Muscle of leg (tissue), 11 donors: ENCODE measurements around the gene LSG1. TPM values are rescaled to one million over a fixed set of nuclear protein-coding genes. Genes with fewer than 3 reads are reported as not detected.
A peak's percentile ranks its signal among the peaks of the same experiment; 100 is the strongest.
"Not testable (repeated sequence)": the region's sequence is repeated elsewhere in the genome, so short reads cannot be mapped to it uniquely, and the experiment has no call there.

Experiments used
- DNase-seq: peaks from one replicate; pipeline ENCODE4 v3.0.0; 2013
- H3K27ac ChIP-seq: one replicate; pipeline ENCODE4 v1.5.1; 2013; ENCODE audit warnings: mild to moderate bottlenecking, low read length, control low read depth
- H3K27me3 ChIP-seq: one replicate; pipeline ENCODE4 v1.6.1; 2013; ENCODE audit warnings: low read length; ENCODE audit not compliant: control insufficient read depth, insufficient read depth
- H3K36me3 ChIP-seq: one replicate; pipeline ENCODE4 v1.6.1; 2013; ENCODE audit warnings: low read length; ENCODE audit not compliant: control insufficient read depth, insufficient read depth
- H3K4me1 ChIP-seq: one replicate; pipeline ENCODE4 v1.6.1; 2013; ENCODE audit warnings: low read length; ENCODE audit not compliant: control insufficient read depth, insufficient read depth
- H3K4me3 ChIP-seq: one replicate; pipeline ENCODE4 v1.5.1; 2013; ENCODE audit warnings: low read length, control low read depth
- H3K9me3 ChIP-seq: replicated peaks from 2 replicates; pipeline ENCODE4 v1.6.1; 2013; ENCODE audit warnings: low read depth, low read length; ENCODE audit not compliant: control insufficient read depth
- WGBS: methylation state at CpG from one replicate; pipeline ENCODE4 v1.1.5; 2013; ENCODE audit warnings: missing lambda C conversion rate; ENCODE audit not compliant: insufficient coverage; 5-methylcytosine and 5-hydroxymethylcytosine counted together
- polyA plus RNA-seq, 8 donors: library from polyadenylated mRNA; unstranded; fragments of 120-200 nt; gene quantifications; one replicate each; pipeline versions ENCODE4 v1.2.1 to v1.2.3, GENCODE V29; 2013; ENCODE audit warnings: inconsistent platforms in 1 of 8, low replicate concordance in 1 of 8; ENCODE audit not compliant: insufficient read length in 8 of 8, insufficient read depth in 1 of 8
- total RNA-seq: library from RNA; stranded (reverse); fragments of 120-200 nt; gene quantifications from one replicate; pipeline ENCODE4 v1.2.4, GENCODE V29; 2013

LSG1 gene
- total and polyA plus RNA-seq, 9 donors, result 20.5 to 47.3 (median 27.1) TPM

DNA sequence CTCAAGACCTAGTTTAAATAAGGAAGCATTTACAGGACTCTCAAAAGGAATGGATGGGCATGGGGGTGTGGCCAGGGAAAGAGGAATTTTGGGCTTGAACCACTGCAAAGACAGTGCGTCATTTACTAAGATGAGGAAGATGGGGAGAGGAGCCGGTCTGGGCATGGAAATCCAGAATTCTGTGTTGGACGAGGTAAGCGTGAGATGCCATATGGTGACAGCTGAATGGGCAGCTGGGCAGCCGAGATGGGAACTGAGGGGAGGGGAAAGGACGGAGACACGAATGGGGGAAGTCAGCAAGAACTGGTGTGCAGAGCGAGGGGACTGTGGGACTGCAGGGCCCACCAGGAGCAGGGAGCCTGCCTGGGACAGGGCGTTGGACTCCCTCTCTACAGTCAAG is 63.0 kb downstream of the LSG1 start:
- peak overlapping the region; percentile 65 for H3K27ac ChIP-seq
- H3K9me3 ChIP-seq, result no peaks in the 10 kb centered on the region
- DNase-seq, result peak; percentile 39
- WGBS, result 75% methylated on average over 8 of the region's 9 CpGs
- no peaks in the 10 kb centered on the region for H3K27me3 ChIP-seq
- H3K4me1 ChIP-seq, result peaks cover 22% of the 10 kb centered on the region
- no peak overlapping the region for H3K4me3 ChIP-seq
- H3K36me3 ChIP-seq, result peaks cover 9% of the 10 kb centered on the region

DNA sequence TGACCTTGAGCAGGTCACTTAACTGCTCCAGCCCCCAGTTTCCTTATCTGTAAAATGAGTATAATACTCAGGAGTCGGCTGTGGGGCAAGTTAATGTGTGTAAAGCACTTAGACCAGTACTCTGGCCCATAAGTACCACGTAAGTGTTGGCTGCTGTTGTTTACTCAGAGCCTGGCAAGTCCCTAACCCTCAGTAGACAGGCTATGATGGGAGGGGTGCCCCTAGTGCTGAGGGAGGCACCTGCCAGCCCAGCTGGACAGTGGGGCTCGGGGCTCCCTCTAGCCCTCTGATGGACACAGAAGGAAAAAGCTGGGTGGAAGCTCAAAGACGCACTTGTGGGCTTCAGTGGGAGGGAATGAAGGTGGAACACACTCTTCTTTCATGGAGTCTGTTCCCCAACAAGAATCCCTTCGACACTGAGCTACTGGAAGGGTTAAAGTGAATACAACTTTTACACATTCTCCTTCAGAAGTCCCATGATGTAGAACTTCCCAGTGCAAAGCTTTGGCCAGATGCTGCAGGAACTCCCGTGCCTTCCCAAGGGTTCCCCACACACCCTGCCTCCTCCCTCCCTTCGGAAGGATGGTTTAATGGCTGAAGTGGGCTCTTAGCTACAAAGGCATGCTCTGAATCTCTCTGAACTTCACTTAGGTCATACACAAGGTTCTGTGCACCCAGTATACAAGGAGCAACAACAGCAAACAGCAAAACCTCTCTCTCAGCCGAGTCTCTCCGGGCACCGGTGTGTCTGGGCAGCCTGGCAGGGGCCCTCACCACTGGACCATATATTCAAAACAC is 64.2 kb downstream of the LSG1 start:
- Histone ChIP-seq H3K4me1 (peaks cover 26% of the 10 kb centered on the region), H3K27ac (no peak overlapping the region), H3K9me3 (no peaks in the 10 kb centered on the region), H3K27me3 (no peaks in the 10 kb centered on the region), H3K36me3 (peaks cover 11% of the 10 kb centered on the region), H3K4me3 (no peak overlapping the region)
- DNase-seq, result no peak
- WGBS, result 72% methylated on average over 2 of the region's 10 CpGs

DNA sequence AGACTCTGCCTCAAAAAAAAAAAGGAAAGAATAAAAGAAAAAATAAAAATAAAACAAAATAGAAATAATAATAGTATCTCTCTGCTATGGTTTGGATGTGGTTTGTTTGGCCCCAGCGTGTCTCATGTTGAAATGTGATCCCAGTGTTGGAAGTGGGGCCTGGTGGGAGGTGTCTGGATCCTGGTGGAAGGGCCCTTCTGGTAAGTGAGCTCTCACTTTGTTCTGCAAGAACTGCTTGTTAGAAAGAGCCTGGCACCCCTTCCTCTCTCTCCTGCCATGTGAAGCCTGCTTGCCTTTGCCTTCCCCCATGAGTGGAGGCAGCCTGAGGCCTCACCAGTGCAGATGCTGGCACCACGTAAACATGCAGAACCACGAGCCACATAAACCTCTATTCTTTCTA is 65.0 kb downstream of the LSG1 start:
- no peak for DNase-seq
- no CpG with 5 or more reads among the region's 3 CpGs for WGBS
- no peaks in the 10 kb centered on the region for H3K27me3 ChIP-seq
- H3K4me3 ChIP-seq, result no peak overlapping the region
- H3K36me3 ChIP-seq, result peaks cover 11% of the 10 kb centered on the region
- H3K27ac ChIP-seq, result no peak overlapping the region
- no peaks in the 10 kb centered on the region for H3K9me3 ChIP-seq
- H3K4me1 ChIP-seq, result peaks cover 30% of the 10 kb centered on the region

DNA sequence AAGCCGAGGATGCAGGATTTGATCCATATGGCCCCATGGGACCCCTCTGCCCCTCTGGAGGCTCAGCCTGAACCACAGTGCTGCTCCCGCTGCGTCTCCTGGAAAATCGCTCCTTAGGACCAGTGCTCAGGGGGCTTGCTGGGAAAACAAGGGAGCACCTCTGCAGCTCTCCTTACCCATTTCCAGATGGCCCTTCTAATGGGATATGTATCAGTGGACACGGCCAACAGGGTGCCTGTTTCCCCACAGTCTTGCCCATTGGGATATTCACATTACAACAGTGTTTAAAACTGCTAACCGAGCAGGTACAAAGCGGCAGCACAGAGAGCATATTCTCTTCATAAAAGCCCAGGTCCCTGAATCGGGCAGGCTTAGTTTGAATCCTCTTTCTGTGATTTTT is 65.8 kb downstream of the LSG1 start:
- 83% methylated on average over 6 of the region's 8 CpGs for WGBS
- Histone ChIP-seq H3K4me3 (no peak overlapping the region), H3K4me1 (peaks cover 30% of the 10 kb centered on the region), H3K27ac (no peak overlapping the region), H3K36me3 (peaks cover 11% of the 10 kb centered on the region), H3K27me3 (no peaks in the 10 kb centered on the region), H3K9me3 (no peaks in the 10 kb centered on the region)
- no peak for DNase-seq

DNA sequence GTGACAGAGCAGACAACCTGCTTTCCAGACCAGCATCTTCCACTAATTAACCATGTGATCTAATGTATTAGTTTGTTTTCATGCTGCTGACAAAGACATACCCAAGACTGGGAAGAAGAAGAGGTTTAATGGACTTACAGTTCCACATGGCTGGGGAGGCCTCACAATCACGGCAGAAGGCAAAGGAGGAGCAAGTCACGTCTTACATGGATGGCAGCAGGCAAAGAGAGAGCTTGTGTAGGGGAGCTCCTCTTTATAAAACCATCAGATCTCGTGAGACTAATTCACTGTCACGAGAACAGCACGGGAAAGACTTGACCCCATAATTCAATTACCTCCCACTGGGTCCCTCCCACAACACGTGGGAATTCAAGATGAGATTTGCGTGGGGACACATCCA is 66.7 kb downstream of the LSG1 start:
- not testable (repeated sequence) for H3K4me3 ChIP-seq, H3K27ac ChIP-seq, H3K36me3 ChIP-seq, DNase-seq, H3K9me3 ChIP-seq, H3K27me3 ChIP-seq
- WGBS, result 69% methylated on average over 3 of the region's 7 CpGs
- H3K4me1 ChIP-seq, result peaks cover 30% of the 10 kb centered on the region

DNA sequence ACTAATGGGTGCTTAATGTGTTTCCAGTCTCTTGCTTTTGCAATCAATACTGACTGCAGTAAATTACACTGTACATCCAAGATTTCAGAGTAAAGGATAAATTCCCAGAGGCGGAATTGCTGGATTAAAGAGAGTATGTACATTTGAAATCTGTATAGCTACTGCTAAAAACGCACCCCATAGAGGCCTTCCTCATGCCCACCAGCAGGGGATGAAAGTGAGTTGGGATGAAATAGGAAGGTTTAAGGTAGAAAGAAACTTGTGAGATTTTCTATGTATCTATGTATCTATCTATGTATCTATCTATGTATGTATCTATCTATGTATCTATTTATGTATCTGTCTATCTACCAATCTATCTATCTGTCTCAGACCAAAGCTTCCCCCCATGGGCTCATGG is 67.2 kb downstream of the LSG1 start:
- DNase-seq, result no peak
- Histone ChIP-seq H3K27ac (no peak overlapping the region), H3K4me1 (peaks cover 29% of the 10 kb centered on the region), H3K9me3 (no peaks in the 10 kb centered on the region), H3K27me3 (no peaks in the 10 kb centered on the region), H3K36me3 (peaks cover 5% of the 10 kb centered on the region), H3K4me3 (no peak overlapping the region)
- WGBS, result no CpG with 5 or more reads among the region's 2 CpGs

DNA sequence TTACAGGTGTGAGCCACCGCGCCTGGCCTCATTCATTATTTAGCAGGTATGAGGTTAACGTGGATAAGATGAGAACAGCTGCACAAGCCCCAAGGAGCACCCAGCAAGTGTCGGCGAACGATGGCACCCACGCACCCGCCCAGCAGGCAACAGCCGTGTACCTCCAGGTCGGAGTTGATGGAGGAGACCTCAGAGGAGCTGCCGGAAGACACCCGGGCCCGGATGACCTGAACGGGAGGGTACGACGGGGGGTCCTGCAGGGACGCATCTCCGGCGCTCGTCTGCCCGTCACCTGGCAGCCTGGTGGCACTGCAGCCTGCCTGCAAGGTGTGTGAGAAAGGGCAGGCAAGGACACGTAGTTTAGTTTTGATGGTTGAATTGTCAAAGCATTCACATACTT is 67.9 kb downstream of the LSG1 start:
- Histone ChIP-seq H3K27ac (no peak overlapping the region), H3K4me3 (no peak overlapping the region), H3K4me1 (peaks cover 22% of the 10 kb centered on the region), H3K27me3 (no peaks in the 10 kb centered on the region), H3K36me3 (peaks cover 7% of the 10 kb centered on the region), H3K9me3 (no peaks in the 10 kb centered on the region)
- DNase-seq, result no peak
- WGBS, result 93% methylated on average over 19 of the region's 22 CpGs

DNA sequence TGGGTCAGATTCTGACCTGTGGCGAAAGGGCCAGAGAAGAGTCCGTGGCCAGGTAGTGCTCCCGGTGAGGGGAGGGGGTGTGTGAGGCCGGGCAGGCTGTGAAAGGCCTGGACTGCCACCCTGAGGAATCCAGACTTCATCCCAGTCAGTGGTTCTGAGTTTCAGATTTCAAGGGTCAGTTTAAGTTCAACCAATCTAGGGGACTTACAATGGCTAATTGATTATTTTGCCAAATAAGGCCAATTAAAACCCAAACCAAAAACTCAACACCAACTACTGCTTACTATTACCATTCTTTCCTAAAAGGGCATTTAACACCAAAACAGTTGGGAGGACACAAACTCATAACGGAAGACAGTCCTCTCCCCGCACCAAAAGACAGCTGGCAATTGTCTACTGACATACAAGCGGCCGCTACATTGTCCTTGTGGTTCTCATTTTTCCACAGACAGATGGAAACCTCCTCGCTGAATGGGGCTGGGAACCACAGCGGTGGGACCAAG is 69.3 kb downstream of the LSG1 start:
- DNase-seq, result peak; percentile 36

DNA sequence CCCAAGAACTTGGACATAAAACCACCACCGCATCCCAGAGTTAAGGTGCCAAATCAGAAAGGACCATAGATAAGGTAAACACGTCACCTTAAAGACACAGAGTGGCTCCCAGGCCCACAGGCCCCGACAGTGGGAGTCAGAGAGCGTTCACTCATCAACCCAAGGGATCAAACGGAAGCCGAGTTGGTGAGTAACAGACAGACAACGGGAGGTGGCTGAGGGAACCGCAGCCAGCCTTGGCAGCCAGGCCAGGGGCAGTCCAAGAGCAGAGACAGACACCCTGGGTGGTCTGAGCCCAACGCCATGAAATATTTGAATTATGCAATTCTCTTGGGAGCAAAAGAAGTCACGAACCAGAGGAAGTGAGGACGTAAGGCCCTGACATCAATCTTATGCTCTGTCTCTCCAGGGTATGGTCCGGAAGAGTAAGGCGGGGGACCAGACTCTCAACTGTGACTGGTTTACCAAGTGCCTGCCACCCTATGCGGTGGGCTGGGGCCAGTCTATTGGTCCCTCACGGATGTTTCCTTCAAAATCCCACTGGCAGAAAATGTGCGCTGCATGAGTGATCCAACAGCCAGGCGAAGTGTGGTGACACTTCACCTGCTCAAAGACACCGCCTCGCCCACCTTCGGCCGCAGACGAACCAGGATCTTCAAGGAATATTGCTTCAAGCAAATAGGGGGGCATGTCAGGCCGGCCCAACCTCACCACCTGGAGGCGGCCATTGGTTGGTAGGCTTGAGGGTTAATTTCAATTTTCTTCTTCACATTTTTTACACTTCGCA is 73.0 kb downstream of the LSG1 start:
- no peak overlapping the region for H3K4me3 ChIP-seq
- H3K36me3 ChIP-seq, result peaks cover 26% of the 10 kb centered on the region
- no peaks in the 10 kb centered on the region for H3K9me3 ChIP-seq
- no peaks in the 10 kb centered on the region for H3K27me3 ChIP-seq
- no peak for DNase-seq
- 76% methylated on average over 19 of the region's 25 CpGs for WGBS
- no peak overlapping the region for H3K27ac ChIP-seq
- peaks cover 8% of the 10 kb centered on the region for H3K4me1 ChIP-seq

More for the DNA sequence above, 69.3 kb downstream of the LSG1 start:
- Histone ChIP-seq H3K36me3 (peaks cover 17% of the 10 kb centered on the region), H3K4me1 (peaks cover 16% of the 10 kb centered on the region), H3K27ac (peak overlapping the region; percentile 48), H3K27me3 (no peaks in the 10 kb centered on the region), H3K4me3 (no peak overlapping the region), H3K9me3 (no peaks in the 10 kb centered on the region)
- 49% methylated on average over 10 of the region's 10 CpGs for WGBS

DNA sequence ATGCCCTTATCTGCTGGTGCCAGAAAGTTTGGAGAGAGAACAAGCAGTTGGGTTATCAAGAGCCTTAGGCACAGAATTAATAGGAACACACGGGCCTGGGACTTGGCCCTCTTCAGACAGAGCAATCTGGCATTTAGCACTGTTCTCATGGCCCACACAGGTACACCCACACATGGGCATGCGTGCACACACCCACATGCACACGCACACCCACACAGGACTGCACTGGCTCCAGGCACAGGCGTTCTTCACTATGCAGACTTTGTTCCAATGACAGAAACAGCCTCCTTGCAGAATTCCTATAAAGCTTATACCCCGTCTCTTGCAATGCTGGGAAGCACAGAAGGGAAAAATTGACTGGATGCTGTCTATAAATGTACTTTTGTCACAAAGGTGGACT is 75.1 kb downstream of the LSG1 start:
- Histone ChIP-seq H3K27me3 (no peaks in the 10 kb centered on the region), H3K9me3 (no peaks in the 10 kb centered on the region), H3K36me3 (peaks cover 26% of the 10 kb centered on the region), H3K4me1 (no peaks in the 10 kb centered on the region), H3K27ac (no peak overlapping the region), H3K4me3 (no peak overlapping the region)
- no peak for DNase-seq
- WGBS, result 84% methylated on average over 2 of the region's 5 CpGs
